SK-N-SH treated with all-trans-retinoic acid at 6 μM for 48 hours (cell line): ENCODE data around the gene RNASEH2B.

Source experiments
- ATAC-seq: fragments of 200-7000 bp; cut with Tn5 transposase; 3 replicates; pipeline ENCODE4 v1.9.1; 2020; ENCODE audit warnings: mild to moderate bottlenecking, moderate library complexity
- ARNTL ChIP-seq: fragments of 450-650 bp; formaldehyde crosslinking; IDR thresholded peaks from 2 replicates; pipeline ENCODE4 v1.5.0; 2020; ENCODE audit warnings: low read depth, mild to moderate bottlenecking, moderate library complexity, borderline replicate concordance
- BACH2 ChIP-seq: fragments of 250-450 bp; sonication (Bioruptor Pico); IDR thresholded peaks from 2 replicates; pipeline ENCODE4 v1.9.0; 2021; ENCODE audit warnings: mild to moderate bottlenecking, borderline replicate concordance
- ESRRG ChIP-seq: fragments of 250-450 bp; sonication (Bioruptor Pico); IDR thresholded peaks from 2 replicates; pipeline ENCODE4 v1.6.1; 2021; ENCODE audit warnings: mild to moderate bottlenecking
- GLIS3 ChIP-seq: fragments of 250-450 bp; sonication (Bioruptor Pico); IDR thresholded peaks from 2 replicates; pipeline ENCODE4 v1.5.0; 2020; ENCODE audit warnings: mild to moderate bottlenecking, moderate library complexity
- ISL1 ChIP-seq: fragments of 250-450 bp; sonication (Bioruptor Pico); IDR thresholded peaks from 2 replicates; pipeline ENCODE4 v2.1.2; 2022; ENCODE audit warnings: mild to moderate bottlenecking, moderate library complexity
- OSR1 ChIP-seq: fragments of 250-450 bp; sonication (Bioruptor Pico); IDR thresholded peaks from 2 replicates; pipeline ENCODE4 v1.8.0; 2022; ENCODE audit warnings: moderate library complexity, mild to moderate bottlenecking, inconsistent platforms
- POU6F1 ChIP-seq: fragments of 250-450 bp; sonication (Bioruptor Pico); IDR thresholded peaks from 2 replicates; pipeline ENCODE4 v1.8.0; 2021; ENCODE audit warnings: low read depth, mild to moderate bottlenecking, moderate library complexity, borderline replicate concordance
- PPARA ChIP-seq: fragments of 250-450 bp; sonication (Bioruptor Pico); IDR thresholded peaks from 2 replicates; pipeline ENCODE4 v1.5.0; 2020; ENCODE audit warnings: mild to moderate bottlenecking, borderline replicate concordance
- RARB ChIP-seq: fragments of 250-450 bp; sonication (Bioruptor Pico); IDR thresholded peaks from 2 replicates; pipeline ENCODE4 v1.8.0; 2021; ENCODE audit warnings: mild to moderate bottlenecking, moderate library complexity
- SNAI2 ChIP-seq: fragments of 250-450 bp; sonication (Bioruptor Pico); IDR thresholded peaks from 2 replicates; pipeline ENCODE4 v1.5.0; 2020; ENCODE audit warnings: mild to moderate bottlenecking, moderate library complexity
- TOX ChIP-seq: fragments of 250-450 bp; sonication (Bioruptor Pico); IDR thresholded peaks from 2 replicates; pipeline ENCODE4 v1.8.0; 2021; ENCODE audit warnings: mild to moderate bottlenecking, moderate library complexity, borderline replicate concordance
- ZC3H10 ChIP-seq: fragments of 250-450 bp; sonication (Bioruptor Pico); IDR thresholded peaks from 2 replicates; pipeline ENCODE4 v1.5.1; 2021; ENCODE audit warnings: mild to moderate bottlenecking, moderate library complexity
- ZFP3 ChIP-seq: fragments of 250-450 bp; sonication (Bioruptor Pico); IDR thresholded peaks from 2 replicates; pipeline ENCODE4 v1.5.0; 2020; ENCODE audit warnings: mild to moderate bottlenecking, moderate library complexity
- ZFP30 ChIP-seq: fragments of 450-650 bp; formaldehyde crosslinking; IDR thresholded peaks from 2 replicates; pipeline ENCODE4 v1.5.0; 2022; ENCODE audit warnings: mild to moderate bottlenecking, moderate library complexity
- ZNF565 ChIP-seq: fragments of 450-650 bp; formaldehyde crosslinking; conservative IDR thresholded peaks from 2 replicates; pipeline ENCODE4 v1.5.0; 2020; ENCODE audit warnings: low read depth, mild to moderate bottlenecking, moderate library complexity
- ZNF70 ChIP-seq: fragments of 450-650 bp; formaldehyde crosslinking; IDR thresholded peaks from 2 replicates; pipeline ENCODE4 v1.5.0; 2020; ENCODE audit warnings: mild to moderate bottlenecking, moderate library complexity
- ZNF8 ChIP-seq: fragments of 450-650 bp; formaldehyde crosslinking; IDR thresholded peaks from 2 replicates; pipeline ENCODE4 v1.5.0; 2020; ENCODE audit warnings: mild to moderate bottlenecking, moderate library complexity
- TF ChIP-seq, protein P1 (sequence below): fragments of 250-450 bp; sonication (Bioruptor Pico); IDR thresholded peaks from 2 replicates; pipeline ENCODE4 v1.5.1; 2021; ENCODE audit warnings: mild to moderate bottlenecking, moderate library complexity
- TF ChIP-seq, protein P2 (sequence below): fragments of 250-450 bp; sonication (Bioruptor Pico); IDR thresholded peaks from 2 replicates; pipeline ENCODE4 v1.8.0; 2020; ENCODE audit warnings: mild to moderate bottlenecking, moderate library complexity, borderline replicate concordance
- TF ChIP-seq, protein P3 (sequence below): fragments of 250-450 bp; sonication (Bioruptor Pico); IDR thresholded peaks from 2 replicates; pipeline ENCODE4 v1.5.0; 2020; ENCODE audit warnings: mild to moderate bottlenecking, moderate library complexity

Gene RNASEH2B

GRCh38 chr13:50970956-50971355, 61.4 kb downstream of the RNASEH2B start:
- ATAC-seq: no peak
- TF ChIP-seq PPARA (CRISPR knock-in tag) (no peak), ZC3H10 (CRISPR knock-in tag) (no peak), TOX (no peak)

GRCh38 chr13:50974268-50974667, 64.7 kb downstream of the RNASEH2B start:
- no peak for ATAC-seq
- no peak for TF ChIP-seq ZFP30
- no peak for TF ChIP-seq SNAI2 (CRISPR knock-in tag)
- TF ChIP-seq, protein P1, sequence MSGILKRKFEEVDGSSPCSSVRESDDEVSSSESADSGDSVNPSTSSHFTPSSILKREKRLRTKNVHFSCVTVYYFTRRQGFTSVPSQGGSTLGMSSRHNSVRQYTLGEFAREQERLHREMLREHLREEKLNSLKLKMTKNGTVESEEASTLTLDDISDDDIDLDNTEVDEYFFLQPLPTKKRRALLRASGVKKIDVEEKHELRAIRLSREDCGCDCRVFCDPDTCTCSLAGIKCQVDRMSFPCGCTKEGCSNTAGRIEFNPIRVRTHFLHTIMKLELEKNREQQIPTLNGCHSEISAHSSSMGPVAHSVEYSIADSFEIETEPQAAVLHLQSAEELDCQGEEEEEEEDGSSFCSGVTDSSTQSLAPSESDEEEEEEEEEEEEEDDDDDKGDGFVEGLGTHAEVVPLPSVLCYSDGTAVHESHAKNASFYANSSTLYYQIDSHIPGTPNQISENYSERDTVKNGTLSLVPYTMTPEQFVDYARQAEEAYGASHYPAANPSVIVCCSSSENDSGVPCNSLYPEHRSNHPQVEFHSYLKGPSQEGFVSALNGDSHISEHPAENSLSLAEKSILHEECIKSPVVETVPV: no peak
- TF ChIP-seq ZNF70 (CRISPR knock-in tag): no peak
- TF ChIP-seq GLIS3 (CRISPR knock-in tag): no peak
- no peak for TF ChIP-seq ARNTL (CRISPR knock-in tag)
- no peak for TF ChIP-seq BACH2 (CRISPR knock-in tag)
- TF ChIP-seq RARB (CRISPR knock-in tag): no peak
- TF ChIP-seq OSR1 (CRISPR knock-in tag): no peak
- no peak for TF ChIP-seq ESRRG (CRISPR knock-in tag)
- TF ChIP-seq, protein P2, sequence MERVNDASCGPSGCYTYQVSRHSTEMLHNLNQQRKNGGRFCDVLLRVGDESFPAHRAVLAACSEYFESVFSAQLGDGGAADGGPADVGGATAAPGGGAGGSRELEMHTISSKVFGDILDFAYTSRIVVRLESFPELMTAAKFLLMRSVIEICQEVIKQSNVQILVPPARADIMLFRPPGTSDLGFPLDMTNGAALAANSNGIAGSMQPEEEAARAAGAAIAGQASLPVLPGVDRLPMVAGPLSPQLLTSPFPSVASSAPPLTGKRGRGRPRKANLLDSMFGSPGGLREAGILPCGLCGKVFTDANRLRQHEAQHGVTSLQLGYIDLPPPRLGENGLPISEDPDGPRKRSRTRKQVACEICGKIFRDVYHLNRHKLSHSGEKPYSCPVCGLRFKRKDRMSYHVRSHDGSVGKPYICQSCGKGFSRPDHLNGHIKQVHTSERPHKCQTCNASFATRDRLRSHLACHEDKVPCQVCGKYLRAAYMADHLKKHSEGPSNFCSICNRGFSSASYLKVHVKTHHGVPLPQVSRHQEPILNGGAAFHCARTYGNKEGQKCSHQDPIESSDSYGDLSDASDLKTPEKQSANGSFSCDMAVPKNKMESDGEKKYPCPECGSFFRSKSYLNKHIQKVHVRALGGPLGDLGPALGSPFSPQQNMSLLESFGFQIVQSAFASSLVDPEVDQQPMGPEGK: no peak
- TF ChIP-seq, all 23 proteins: peak for 0

DNA sequence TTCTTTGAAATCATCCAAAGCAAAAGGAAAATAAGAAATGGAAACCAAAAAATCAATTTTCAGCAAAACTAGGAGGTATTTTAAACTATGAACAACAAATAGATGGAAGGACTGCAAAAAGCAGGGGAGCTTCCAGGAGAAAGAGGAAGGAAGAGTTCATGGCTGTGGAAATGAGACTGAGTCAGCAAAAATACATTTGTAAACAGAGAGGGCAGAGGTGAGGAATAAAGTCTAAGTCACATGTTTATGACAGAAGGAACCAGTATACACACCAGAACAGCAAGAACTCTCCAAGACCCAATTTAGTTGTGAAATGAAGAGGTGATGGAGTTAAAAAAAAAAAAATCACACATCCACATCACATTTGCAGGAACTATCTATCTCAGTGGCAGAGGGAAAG, 69.6 kb downstream of the RNASEH2B start:
- no peak for TF ChIP-seq ZFP30
- TF ChIP-seq, protein P1: no peak
- TF ChIP-seq, protein P3, sequence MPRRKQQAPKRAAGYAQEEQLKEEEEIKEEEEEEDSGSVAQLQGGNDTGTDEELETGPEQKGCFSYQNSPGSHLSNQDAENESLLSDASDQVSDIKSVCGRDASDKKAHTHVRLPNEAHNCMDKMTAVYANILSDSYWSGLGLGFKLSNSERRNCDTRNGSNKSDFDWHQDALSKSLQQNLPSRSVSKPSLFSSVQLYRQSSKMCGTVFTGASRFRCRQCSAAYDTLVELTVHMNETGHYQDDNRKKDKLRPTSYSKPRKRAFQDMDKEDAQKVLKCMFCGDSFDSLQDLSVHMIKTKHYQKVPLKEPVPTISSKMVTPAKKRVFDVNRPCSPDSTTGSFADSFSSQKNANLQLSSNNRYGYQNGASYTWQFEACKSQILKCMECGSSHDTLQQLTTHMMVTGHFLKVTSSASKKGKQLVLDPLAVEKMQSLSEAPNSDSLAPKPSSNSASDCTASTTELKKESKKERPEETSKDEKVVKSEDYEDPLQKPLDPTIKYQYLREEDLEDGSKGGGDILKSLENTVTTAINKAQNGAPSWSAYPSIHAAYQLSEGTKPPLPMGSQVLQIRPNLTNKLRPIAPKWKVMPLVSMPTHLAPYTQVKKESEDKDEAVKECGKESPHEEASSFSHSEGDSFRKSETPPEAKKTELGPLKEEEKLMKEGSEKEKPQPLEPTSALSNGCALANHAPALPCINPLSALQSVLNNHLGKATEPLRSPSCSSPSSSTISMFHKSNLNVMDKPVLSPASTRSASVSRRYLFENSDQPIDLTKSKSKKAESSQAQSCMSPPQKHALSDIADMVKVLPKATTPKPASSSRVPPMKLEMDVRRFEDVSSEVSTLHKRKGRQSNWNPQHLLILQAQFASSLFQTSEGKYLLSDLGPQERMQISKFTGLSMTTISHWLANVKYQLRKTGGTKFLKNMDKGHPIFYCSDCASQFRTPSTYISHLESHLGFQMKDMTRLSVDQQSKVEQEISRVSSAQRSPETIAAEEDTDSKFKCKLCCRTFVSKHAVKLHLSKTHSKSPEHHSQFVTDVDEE (CRISPR knock-in tag): no peak
- no peak for TF ChIP-seq POU6F1 (CRISPR knock-in tag)
- no peak for TF ChIP-seq ZNF70 (CRISPR knock-in tag)
- TF ChIP-seq, protein P2: no peak
- TF ChIP-seq ZNF565: no peak
- no peak for TF ChIP-seq OSR1 (CRISPR knock-in tag)
- ATAC-seq: no peak

DNA sequence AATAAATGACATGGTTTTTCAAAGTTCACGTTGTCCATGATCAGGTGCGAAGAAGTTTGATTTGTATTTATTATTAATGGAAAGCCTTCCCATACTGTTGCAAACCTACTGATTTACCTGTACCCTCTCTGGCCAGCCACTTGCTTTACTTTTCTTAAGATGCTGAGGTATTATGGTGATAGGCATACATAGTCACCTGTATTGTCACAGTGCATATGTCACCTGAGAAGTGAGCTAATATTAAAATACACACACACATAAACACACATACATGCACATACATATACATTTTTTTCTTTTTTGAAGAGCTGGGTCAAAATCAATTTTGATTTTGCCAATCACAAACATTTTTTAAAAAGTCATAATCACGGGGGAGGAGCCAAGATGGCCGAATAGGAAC, 72.1 kb downstream of the RNASEH2B start:
- ATAC-seq: no peak
- TF ChIP-seq OSR1 (CRISPR knock-in tag) (no peak), ZC3H10 (CRISPR knock-in tag) (no peak), ISL1 (CRISPR knock-in tag) (no peak), ZFP3 (CRISPR knock-in tag) (no peak), ZNF70 (CRISPR knock-in tag) (no peak), SNAI2 (CRISPR knock-in tag) (no peak), GLIS3 (CRISPR knock-in tag) (no peak), BACH2 (CRISPR knock-in tag) (no peak), ZNF8 (CRISPR knock-in tag) (no peak), TOX (no peak)
- TF ChIP-seq, protein P3 (CRISPR knock-in tag): no peak
- TF ChIP-seq, protein P1: no peak
